ENCODE measurements around the gene FRMD4A.

DNA sequence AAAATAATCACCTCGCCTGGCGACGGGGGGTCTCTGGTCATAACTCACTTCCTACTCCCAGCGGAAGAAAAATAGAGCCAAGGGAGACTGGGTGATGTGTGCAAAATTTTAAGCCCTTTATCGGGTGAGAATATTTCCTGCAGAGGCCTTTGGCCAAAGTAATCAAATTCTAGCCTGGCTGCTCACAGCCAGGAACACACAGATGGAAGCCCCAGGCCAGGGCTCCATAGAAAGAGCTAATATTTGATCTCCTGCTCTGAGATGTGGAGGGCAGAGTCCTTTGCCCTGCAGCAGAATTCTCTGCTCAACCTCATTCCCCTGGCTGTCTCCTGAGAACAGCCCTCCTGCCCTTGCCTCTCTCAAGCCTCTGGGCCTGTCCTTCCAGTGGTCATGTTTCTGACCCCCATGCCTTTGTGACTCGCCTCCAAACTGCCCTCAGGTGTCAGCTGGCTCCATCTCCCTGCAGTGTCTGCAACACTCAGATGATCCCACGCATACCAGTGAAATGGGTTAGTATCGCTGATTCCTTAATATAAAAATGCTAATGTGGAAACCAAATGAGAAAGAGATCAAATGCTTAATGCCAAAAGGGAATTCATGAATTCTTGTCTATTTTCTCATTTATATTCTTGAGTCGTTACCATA is 34.5 kb downstream of the FRMD4A start:
- TF ChIP-seq CTCF (IDR thresholded peaks at IDR 0.05): no peak
- no peak for TF ChIP-seq ZFX (IDR thresholded peaks at IDR 0.05; ENCODE audit: borderline replicate concordance)
